ENCODE results near the gene ART5. TPM values are rescaled to one million over a fixed set of nuclear protein-coding genes. Genes with fewer than 3 reads are reported as not detected.
A peak's percentile ranks its signal among the peaks of the same experiment; 100 is the strongest.

The ART5 gene
- total RNA-seq, 1 experiment from 2014 or later: 1.1 TPM

GRCh38 chr11:3611976-3612678 lies 29.7 kb downstream of the ART5 start:
- Mint-ChIP-seq H3K4me1 (ENCODE audit: low read depth, unreplicated experiment) (no peaks in the 10 kb centered on the region), H3K36me3 (ENCODE audit: insufficient read depth, unreplicated experiment) (peaks cover 5% of the 10 kb centered on the region), H3K4me3 (ENCODE audit: unreplicated experiment) (no peak overlapping the region), H3K27me3 (ENCODE audit: insufficient read depth, unreplicated experiment) (no peaks in the 10 kb centered on the region), H3K27ac (ENCODE audit: unreplicated experiment) (no peak overlapping the region), H3K9me3 (ENCODE audit: unreplicated experiment) (no peaks in the 10 kb centered on the region)
- Histone ChIP-seq H3K4me1 (no peaks in the 10 kb centered on the region), H3K36me3 (ENCODE audit: control insufficient read depth, insufficient read depth, low read length) (no peaks in the 10 kb centered on the region), H3K9me3 (0 out of 2 replicates have a peak, but pooled peaks cover 6% of the 10 kb centered on the region), H3K4me3 (ENCODE audit: low read depth, low read length) (no peak overlapping the region), H3K27me3 (replicated peaks; ENCODE audit: control insufficient read depth, insufficient read depth, low read length) (no peaks in the 10 kb centered on the region)
- no peak for TF ChIP-seq CTCF (IDR thresholded peaks at IDR 0.05; ENCODE audit: insufficient read depth in 1 of 2, low read depth in 1 of 2, low read length in 1 of 2, severe bottlenecking in 1 of 2, unreplicated experiment in 1 of 2)
- intact Hi-C loops (cut with micrococcal nuclease; ENCODE audit: unreplicated experiment): no loop called here
- CTCF ChIA-PET: no interaction called here
- no peak for DNase-seq
- POLR2A ChIA-PET: no interaction called here
- BruUV-seq (replicated peaks): no TSS peak

- no peaks in the 10 kb centered on the region for H3K27me3 ChIP-seq (replicated peaks; ENCODE audit: control insufficient read depth, insufficient read depth, low read length)
- H3K4me1 ChIP-seq: peaks cover 2% of the 10 kb centered on the region
- H3K36me3 ChIP-seq (ENCODE audit: control insufficient read depth, insufficient read depth, low read length): no peaks in the 10 kb centered on the region
- no TSS peak for BruUV-seq (replicated peaks)
- no peak for DNase-seq
- H3K9me3 ChIP-seq: 0 out of 2 replicates have a peak, but pooled peaks cover 6% of the 10 kb centered on the region
- H3K4me1 Mint-ChIP-seq (ENCODE audit: low read depth, unreplicated experiment): peaks cover 3% of the 10 kb centered on the region
- no peak for TF ChIP-seq CTCF (IDR thresholded peaks at IDR 0.05; ENCODE audit: insufficient read depth in 1 of 2, low read depth in 1 of 2, low read length in 1 of 2, severe bottlenecking in 1 of 2, unreplicated experiment in 1 of 2)
- CTCF ChIA-PET: interaction anchor here (0.6 kb wide), 1 partner anchor 8 kb away, joined by 3 read pairs; no protein-coding TSS in a partner anchor
- peaks cover 5% of the 10 kb centered on the region for H3K36me3 Mint-ChIP-seq (ENCODE audit: insufficient read depth, unreplicated experiment)
- no peak overlapping the region for H3K4me3 ChIP-seq (ENCODE audit: low read depth, low read length)
- H3K4me3 Mint-ChIP-seq (ENCODE audit: unreplicated experiment): no peak overlapping the region
- H3K27me3 Mint-ChIP-seq (ENCODE audit: insufficient read depth, unreplicated experiment): no peaks in the 10 kb centered on the region
- no peaks in the 10 kb centered on the region for H3K9me3 Mint-ChIP-seq (ENCODE audit: unreplicated experiment)
- intact Hi-C loops (cut with micrococcal nuclease; ENCODE audit: unreplicated experiment): no loop called here
- POLR2A ChIA-PET: no interaction called here
- no peak overlapping the region for H3K27ac Mint-ChIP-seq (ENCODE audit: unreplicated experiment)
Observed at GRCh38 chr11:3610846-3611245, 30.9 kb downstream of the ART5 start.

- ChIA-PET CTCF (interaction anchor here (1.3 kb wide), 1 partner anchor 156 kb away, joined by 3 read pairs; no protein-coding TSS in a partner anchor), POLR2A (no interaction called here)
- Mint-ChIP-seq H3K27ac (ENCODE audit: unreplicated experiment) (no peak overlapping the region), H3K36me3 (ENCODE audit: insufficient read depth, unreplicated experiment) (peaks cover 5% of the 10 kb centered on the region), H3K4me1 (ENCODE audit: low read depth, unreplicated experiment) (peaks cover 13% of the 10 kb centered on the region), H3K27me3 (ENCODE audit: insufficient read depth, unreplicated experiment) (no peaks in the 10 kb centered on the region), H3K4me3 (ENCODE audit: unreplicated experiment) (no peak overlapping the region), H3K9me3 (ENCODE audit: unreplicated experiment) (no peaks in the 10 kb centered on the region)
- intact Hi-C loops (cut with micrococcal nuclease; ENCODE audit: unreplicated experiment): loop anchor here (1.0 to 2.0 kb wide), 3 partner anchors 27 to 155 kb away; no protein-coding TSS in a partner anchor
- BruUV-seq (replicated peaks): no TSS peak
- peak in 1 of 2 experiments; percentile 68 for DNase-seq
- TF ChIP-seq CTCF (IDR thresholded peaks at IDR 0.05; ENCODE audit: insufficient read depth in 1 of 2, low read depth in 1 of 2, low read length in 1 of 2, severe bottlenecking in 1 of 2, unreplicated experiment in 1 of 2): peak; percentile 89 to 94
- no peaks in the 10 kb centered on the region for H3K36me3 ChIP-seq (ENCODE audit: control insufficient read depth, insufficient read depth, low read length)
- H3K4me1 ChIP-seq: peaks cover 11% of the 10 kb centered on the region
- H3K4me3 ChIP-seq (ENCODE audit: low read depth, low read length): no peak overlapping the region
- 0 out of 2 replicates have a peak, but pooled peaks cover 6% of the 10 kb centered on the region for H3K9me3 ChIP-seq
- no peaks in the 10 kb centered on the region for H3K27me3 ChIP-seq (replicated peaks; ENCODE audit: control insufficient read depth, insufficient read depth, low read length)
Observed at GRCh38 chr11:3609416-3610265, 32.2 kb downstream of the ART5 start.
